HFF-Myc (cell line): ENCODE measurements around the gene SCD5.

ENCODE experiments used
- DNase-seq: peaks from one replicate; pipeline ENCODE4 v3.0.0-alpha.2; 2011; ENCODE audit warnings: low read depth; ENCODE audit errors: extremely low read depth
- H3K4me3 ChIP-seq: replicated peaks from 2 replicates; pipeline ENCODE4 v1.5.1; 2011; ENCODE audit warnings: low read depth, mild to moderate bottlenecking, control low read depth, low read length
- CTCF ChIP-seq: IDR thresholded peaks from 2 replicates; pipeline ENCODE4 v1.5.1; 2012; ENCODE audit warnings: mild to moderate bottlenecking, low read depth, low read length, control low read depth; ENCODE audit errors: missing control alignments

SCD5 gene

GRCh38 chr4:82661181-82661992, 137.2 kb downstream of the SCD5 start:
- no peak for DNase-seq
- no peak overlapping the region for H3K4me3 ChIP-seq
- TF ChIP-seq CTCF, result no peak

GRCh38 chr4:82652062-82652461, 146.5 kb downstream of the SCD5 start:
- TF ChIP-seq CTCF, result no peak
- H3K4me3 ChIP-seq, result no peak overlapping the region
- no peak for DNase-seq

- DNase-seq, result no peak
Measured at GRCh38 chr4:82650868-82651267, 147.7 kb downstream of the SCD5 start.

GRCh38 chr4:82648356-82648755, 150.2 kb downstream of the SCD5 start:
- H3K4me3 ChIP-seq, result no peak overlapping the region
- no peak for TF ChIP-seq CTCF
- DNase-seq, result no peak

More at GRCh38 chr4:82650868-82651267, 147.7 kb downstream of the SCD5 start:
- no peak for TF ChIP-seq CTCF
- no peak overlapping the region for H3K4me3 ChIP-seq

GRCh38 chr4:82645936-82646565, 152.5 kb downstream of the SCD5 start:
- H3K4me3 ChIP-seq, result no peak overlapping the region
- no peak for DNase-seq
- TF ChIP-seq CTCF, result no peak

- no peak for TF ChIP-seq CTCF
- no peak overlapping the region for H3K4me3 ChIP-seq
- DNase-seq, result no peak
Measured at GRCh38 chr4:82644734-82645126, 153.9 kb downstream of the SCD5 start.
